Measurements from ENCODE around the gene SV2C.
"Not testable (repeated sequence)": the region's sequence is repeated elsewhere in the genome, so short reads cannot be mapped to it uniquely, and the experiment has no call there.

SV2C gene

GRCh38 chr5:76084496-76085242 lies 1.5 kb downstream of the SV2C start:
- no peak overlapping the region for H3K4me3 ChIP-seq (ENCODE audit: low read depth, low read length)
- TF ChIP-seq CTCF (conservative IDR thresholded peaks at IDR 0.05; ENCODE audit: low read depth, low read length), result no peak
- DNase-seq (ENCODE audit: low read depth), result no peak

GRCh38 chr5:76085243-76085579 lies 2.0 kb downstream of the SV2C start:
- no peak for TF ChIP-seq CTCF (conservative IDR thresholded peaks at IDR 0.05; ENCODE audit: low read depth, low read length)
- H3K4me3 ChIP-seq (ENCODE audit: low read depth, low read length), result no peak overlapping the region
- DNase-seq (ENCODE audit: low read depth), result no peak

- H3K4me3 ChIP-seq (ENCODE audit: low read depth, low read length), result no peak overlapping the region
- DNase-seq (ENCODE audit: low read depth), result no peak
- TF ChIP-seq CTCF (conservative IDR thresholded peaks at IDR 0.05; ENCODE audit: low read depth, low read length), result no peak
These were observed 2.9 kb downstream of the SV2C start for GRCh38 chr5:76086095-76086494.

- DNase-seq (ENCODE audit: low read depth); H3K4me3 ChIP-seq (ENCODE audit: low read depth, low read length): not testable (repeated sequence)
These were observed 6.0 kb downstream of the SV2C start for GRCh38 chr5:76089156-76089555.

- DNase-seq (ENCODE audit: low read depth), result no peak
- no peak overlapping the region for H3K4me3 ChIP-seq (ENCODE audit: low read depth, low read length)
- no peak for TF ChIP-seq CTCF (conservative IDR thresholded peaks at IDR 0.05; ENCODE audit: low read depth, low read length)
These were observed 8.2 kb downstream of the SV2C start for GRCh38 chr5:76091351-76091750.

- no peak for DNase-seq (ENCODE audit: low read depth)
These were observed 16.1 kb downstream of the SV2C start for GRCh38 chr5:76099286-76099702.

GRCh38 chr5:76099756-76100155 lies 16.6 kb downstream of the SV2C start:
- TF ChIP-seq CTCF (conservative IDR thresholded peaks at IDR 0.05; ENCODE audit: low read depth, low read length), result no peak
- no peak overlapping the region for H3K4me3 ChIP-seq (ENCODE audit: low read depth, low read length)
- DNase-seq (ENCODE audit: low read depth), result no peak

More at GRCh38 chr5:76099286-76099702, 16.1 kb downstream of the SV2C start:
- no peak for TF ChIP-seq CTCF (conservative IDR thresholded peaks at IDR 0.05; ENCODE audit: low read depth, low read length)
- H3K4me3 ChIP-seq (ENCODE audit: low read depth, low read length), result no peak overlapping the region

All from choroid plexus epithelial cell (primary cell).